HG03457 (cell line): ENCODE measurements around the gene NPAT.

ENCODE experiments used
- ATAC-seq: cut with Tn5 transposase; IDR thresholded peaks from one replicate; pipeline ENCODE4 v1.9.1; 2021; ENCODE audit warnings: moderate number of reproducible peaks; ENCODE audit not compliant: unreplicated experiment

NPAT gene

DNA sequence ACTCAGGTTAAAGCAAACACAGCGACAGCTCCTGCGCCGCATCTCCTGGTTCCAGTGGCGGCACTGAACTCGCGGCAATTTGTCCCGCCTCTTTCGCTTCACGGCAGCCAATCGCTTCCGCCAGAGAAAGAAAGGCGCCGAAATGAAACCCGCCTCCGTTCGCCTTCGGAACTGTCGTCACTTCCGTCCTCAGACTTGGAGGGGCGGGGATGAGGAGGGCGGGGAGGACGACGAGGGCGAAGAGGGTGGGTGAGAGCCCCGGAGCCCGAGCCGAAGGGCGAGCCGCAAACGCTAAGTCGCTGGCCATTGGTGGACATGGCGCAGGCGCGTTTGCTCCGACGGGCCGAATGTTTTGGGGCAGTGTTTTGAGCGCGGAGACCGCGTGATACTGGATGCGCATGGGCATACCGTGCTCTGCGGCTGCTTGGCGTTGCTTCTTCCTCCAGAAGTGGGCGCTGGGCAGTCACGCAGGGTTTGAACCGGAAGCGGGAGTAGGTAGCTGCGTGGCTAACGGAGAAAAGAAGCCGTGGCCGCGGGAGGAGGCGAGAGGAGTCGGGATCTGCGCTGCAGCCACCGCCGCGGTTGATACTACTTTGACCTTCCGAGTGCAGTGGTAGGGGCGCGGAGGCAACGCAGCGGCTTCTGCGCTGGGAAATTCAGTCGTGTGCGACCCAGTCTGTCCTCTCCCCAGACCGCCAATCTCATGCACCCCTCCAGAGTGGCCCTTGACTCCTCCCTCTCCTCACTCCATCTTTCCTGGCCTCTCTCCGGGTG is at the start of gene NPAT, which contains the start of gene ATM:
Gene NPAT, minus strand, starts transcription at position 65 of the 774 bp plus-strand sequence. CDS start 102 bp downstream, outside the sequence.
Gene ATM, plus strand, starts transcription at position 494 of the 774 bp plus-strand sequence. CDS start 4,558 bp downstream, outside the sequence.
- ATAC-seq, result peak; percentile 70

DNA sequence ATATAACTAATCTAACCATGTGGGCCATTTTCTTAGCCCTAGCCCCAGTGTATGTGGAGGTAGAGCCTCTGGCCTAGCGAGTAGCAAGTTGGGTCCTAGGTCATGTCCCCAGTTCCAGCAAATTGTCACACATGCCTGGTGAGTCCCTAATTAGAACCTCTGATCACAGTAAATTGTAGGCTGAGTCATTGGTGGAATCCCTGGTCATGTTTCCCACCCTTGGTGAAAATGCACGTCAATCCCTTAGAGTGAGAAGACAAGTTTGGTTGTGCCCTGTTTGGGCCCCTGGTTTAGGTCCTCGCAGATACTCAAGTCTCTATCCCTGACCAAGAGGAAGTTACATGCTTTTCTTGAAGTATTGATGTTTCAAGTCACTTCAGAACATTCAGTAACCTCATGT is 47.1 kb upstream of the NPAT start:
- no peak for ATAC-seq

DNA sequence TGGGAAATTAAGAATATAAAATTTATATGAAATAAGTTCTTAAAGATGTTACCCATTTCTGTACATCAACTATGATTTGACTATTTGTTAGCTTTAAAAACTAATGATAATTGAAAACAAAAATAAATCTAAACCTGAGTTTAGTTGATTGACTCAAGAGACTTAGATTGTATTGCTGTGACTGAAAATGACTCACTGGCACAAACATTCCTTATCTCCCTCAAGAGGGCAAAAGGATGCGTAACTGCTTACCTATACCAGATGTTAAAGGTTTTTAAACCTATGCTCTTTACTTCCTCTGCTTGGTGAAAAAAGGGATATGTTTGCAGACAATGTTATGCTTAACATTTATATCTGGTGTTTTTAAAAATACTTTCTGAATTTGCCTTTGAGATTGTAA is 30.7 kb upstream of the NPAT start:
- no peak for ATAC-seq

DNA sequence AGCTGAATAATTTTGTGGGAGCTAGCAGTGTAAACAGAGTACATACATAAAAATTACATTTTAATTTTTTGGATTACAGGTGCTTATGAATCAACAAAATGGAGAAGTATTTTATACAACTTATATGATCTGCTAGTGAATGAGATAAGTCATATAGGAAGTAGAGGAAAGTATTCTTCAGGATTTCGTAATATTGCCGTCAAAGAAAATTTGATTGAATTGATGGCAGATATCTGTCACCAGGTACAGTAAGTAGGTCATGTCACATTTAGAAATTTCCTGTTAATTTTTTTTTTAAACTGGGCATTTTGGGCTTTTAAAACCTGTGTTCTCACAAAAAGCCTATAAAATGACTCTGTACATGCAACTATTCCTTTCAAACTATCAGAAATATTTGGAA is 24.4 kb upstream of the NPAT start:
- ATAC-seq, result no peak

DNA sequence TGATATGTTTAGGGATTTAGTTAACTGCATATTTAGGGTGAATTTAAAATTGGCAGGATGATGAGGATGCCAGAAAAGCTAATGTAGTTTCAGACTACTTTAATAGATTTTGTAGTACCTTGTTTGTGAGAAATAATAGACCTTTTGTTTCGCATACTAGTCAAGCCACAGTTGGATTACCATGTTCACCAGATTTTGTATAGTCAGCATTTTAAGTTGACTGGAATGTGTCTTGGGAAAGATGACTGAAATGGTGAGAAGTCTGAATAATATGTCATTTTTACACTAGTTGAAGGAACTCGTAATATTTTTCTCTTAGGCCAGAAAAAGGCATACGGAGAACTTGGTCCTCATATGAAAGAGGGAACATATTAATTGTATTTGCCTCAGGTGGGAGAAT is 23.9 kb upstream of the NPAT start:
- no peak for ATAC-seq

DNA sequence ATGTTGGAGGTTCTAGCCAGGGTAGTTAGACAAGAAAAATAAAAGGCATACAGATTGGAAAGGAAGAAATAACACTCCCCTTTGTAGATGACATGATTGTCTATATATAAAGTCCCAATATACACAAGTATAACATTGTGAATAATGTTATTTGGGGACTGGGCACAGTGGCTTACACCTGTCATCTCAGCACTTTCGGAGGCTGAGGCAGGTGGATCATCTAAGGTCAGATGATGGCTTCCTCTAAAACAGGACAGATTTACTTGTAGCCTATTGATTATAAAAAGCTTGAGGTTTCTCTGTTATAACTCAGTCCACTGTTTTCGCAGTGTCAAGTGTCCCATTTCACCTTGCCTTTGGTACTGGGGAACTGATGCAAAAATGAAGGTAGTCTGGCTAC is 20.0 kb upstream of the NPAT start:
- ATAC-seq, result no peak

DNA sequence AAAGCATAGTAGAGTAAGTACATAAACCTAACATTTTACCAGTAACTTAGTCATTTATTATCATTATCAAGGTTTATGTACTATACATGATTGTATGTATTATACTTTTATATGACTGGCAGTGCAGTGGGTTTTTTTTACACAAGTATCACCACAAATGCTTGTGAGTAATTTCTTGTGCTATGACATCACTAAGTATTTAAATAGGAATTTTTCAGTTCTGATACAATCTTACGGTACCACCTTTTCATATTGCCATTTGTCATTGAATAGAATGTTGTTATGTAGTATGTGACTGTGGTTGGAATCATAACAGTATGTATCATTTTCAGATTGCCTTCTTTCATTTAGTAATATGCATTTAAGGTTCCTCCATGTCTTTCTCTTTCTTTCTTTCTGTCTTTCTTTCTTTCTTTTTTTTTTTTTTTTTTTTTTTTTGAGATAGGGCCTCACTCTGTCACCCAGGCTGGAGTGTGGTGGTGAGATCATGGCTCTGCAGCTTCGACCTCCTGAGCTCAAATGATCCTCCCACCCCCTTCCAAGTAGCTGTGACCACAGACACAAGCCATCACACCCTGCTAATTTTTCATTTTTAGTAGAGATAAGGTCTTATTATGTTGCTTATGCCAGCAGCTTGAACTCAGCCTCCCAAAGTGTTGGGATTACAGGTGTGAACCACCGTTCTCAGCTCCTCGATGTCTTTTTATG is 19.0 kb upstream of the NPAT start:
- ATAC-seq, result no peak

DNA sequence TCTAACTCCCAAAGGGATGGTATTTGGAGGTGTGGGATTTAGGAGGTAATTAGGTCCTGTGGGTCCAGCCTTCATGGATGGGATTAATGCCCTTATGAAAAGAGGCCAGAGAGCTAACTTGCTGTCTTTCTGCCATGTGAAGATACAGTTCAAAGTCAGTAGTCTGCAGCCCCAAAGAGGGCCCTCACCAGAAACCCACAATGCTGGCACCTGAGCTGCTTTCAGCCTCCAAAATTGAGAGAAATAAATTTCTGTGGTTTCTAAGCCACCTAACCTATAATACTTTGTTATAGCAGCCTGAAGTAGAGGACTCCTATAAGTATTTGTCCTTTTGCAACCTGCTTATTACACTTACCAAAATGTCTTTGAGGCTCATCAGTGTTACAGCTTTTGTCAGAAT is 16.6 kb upstream of the NPAT start:
- ATAC-seq, result no peak

DNA sequence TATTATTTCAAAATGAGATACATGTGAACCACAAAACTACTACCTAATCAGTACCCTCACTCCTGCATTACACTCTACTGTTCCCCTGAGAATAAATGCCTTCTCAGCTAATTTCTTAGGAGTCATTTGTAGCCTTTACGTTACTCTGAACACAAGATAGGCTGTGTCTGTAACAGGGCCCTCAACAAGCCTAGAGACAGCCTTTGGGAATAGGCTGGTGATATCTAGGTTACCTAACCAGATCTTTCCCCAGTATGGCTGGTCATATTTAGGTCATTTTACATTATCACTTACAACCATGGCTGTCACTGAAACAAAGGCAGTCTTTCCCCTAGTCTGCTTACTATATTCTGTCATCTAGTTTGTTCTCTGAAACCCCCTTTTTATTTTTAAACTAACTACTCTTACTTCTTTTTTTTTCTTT is 14.6 kb upstream of the NPAT start:
- peak; percentile 43 for ATAC-seq

DNA sequence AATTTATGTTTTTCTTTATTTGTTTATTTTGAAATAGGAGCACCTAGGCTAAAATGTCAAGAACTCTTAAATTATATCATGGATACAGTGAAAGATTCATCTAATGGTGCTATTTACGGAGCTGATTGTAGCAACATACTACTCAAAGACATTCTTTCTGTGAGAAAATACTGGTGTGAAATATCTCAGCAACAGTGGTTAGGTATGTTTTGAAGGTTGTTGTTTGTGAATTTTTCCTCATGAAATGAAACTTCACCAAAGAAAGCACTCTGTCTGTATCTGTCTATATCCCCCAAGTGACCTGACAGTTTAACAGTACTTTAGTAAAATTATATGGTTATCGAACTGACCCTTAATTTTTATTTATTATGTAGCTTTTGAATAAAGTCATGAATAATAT is 13.2 kb upstream of the NPAT start:
- ATAC-seq, result no peak

DNA sequence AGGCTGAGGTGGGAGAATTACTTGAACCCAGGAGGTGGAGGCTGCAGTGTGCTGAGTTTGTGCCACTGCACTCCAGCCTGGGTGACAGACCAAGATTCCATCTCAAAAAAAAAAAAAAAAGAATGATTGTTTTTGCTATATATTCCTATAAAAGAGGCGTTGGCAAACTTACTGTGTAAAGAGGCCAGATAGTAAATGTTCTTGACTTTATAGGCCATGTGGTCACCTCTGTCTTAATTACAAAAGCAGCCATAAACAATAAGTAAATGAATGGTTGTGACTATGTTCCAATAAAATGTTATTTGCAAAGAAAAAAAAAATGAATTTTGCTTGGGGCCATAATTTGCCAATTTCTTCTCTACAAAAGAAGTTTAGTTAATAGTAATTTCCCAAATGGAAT is 12.8 kb upstream of the NPAT start:
- ATAC-seq, result no peak

DNA sequence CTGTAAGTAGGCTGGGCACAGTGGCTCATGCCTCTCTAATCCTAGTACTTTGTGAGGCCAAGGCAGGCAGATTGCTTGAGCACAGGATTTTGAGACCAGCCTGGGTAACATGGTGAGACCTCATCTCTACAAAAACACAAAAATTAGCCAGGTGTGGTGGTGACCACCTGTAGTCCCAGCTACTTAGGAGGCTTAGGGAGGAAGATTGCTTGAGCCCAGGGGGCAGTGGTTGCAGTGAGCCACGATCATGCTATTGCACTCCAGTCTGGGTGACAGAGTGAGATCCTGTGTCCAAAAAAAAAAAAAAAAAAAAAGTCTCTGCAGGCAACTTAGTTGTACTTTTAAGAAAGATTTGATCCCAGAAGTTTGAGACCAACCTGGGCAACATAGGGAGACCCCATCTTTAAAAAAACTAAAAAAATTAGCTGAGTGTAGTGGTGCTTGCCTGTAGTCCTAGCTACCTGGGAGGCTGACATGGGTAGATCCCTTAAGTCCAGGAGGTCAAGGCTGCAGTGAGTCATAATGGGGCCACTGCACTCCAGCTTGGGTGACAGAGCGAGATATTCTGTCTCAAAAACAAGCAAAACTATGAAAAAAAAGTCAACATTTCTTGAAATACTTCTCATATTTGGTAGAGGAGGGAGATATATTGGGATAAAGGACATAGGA is 11.0 kb upstream of the NPAT start:
- ATAC-seq, result no peak

DNA sequence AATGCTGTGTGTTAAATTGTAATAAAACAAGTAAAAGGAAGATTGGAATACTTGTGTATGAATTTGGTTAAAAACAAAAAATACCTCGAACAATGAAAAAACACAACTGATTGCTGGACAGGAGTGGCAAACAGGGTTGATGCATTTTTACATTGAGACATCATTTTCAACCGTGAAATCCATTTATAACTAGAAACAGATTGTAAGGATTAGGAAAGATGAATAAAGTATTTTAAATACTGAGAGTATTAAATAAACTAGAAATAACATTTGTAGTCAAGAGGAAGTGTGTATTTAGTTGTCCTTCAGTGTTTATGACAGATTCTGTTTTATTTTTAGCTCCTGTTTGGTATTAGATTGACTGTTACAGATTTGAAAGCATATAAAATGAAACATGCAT is 5.8 kb upstream of the NPAT start:
- no peak for ATAC-seq

DNA sequence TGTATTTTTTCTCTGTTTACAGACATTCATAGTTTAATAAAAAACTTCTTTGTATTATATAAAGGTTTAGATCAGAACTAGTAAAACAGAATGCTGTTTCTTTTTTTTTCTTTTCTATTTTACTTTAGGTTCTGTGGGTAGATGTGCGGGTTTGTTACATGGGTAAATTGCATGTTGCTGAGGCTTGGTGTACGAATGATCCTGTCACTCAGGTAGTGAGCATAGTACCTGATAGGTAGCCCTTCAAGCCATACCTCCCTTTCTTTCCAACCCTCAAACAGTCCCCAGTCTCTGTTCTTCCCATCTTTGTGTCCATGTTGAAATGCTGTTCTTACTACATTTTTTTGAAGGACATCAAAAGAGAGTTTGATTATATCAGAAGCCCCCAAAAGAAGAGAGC is 3.6 kb upstream of the NPAT start:
- ATAC-seq, result no peak

DNA sequence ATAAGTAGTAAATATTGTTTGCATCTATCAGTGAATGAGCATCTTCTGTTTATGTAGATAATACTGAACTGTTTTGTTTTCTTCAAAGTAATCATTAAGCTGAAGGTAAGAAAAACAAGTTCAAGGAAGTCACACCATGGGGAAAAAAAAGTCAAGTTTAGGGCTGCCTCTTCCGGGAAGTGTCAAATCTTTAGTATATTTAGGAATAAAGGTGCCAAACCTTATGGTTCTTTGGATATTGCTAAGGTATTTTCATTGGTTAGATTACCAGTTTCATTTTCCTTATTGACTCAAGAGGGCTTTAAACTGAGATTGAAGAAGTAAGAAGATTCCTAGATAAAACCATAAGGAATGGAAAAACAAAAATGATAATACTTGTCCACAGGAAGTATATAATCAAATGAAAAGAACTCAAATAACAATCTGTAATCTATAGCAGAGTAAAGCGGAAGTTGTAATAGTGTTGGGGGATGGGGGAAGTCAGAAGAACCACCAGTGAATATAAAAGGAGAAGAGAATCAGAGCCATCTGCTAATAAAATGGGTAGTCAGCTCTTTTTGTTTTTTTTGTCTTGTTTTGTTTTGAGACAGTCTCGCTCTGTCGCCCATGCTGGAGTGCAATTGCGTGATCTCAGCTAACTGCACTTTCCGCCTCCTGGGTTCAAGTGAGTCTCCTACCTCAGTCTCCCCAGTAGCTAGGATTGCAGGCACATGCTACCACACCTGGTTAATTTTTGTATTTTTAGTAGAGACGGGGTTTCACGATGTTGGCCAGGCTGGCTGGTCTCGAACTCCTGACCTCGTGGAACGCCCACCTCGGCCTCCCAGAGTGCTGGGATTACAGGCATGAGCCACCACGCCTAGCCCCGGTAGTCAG is 2.7 kb upstream of the NPAT start:
- ATAC-seq, result no peak

DNA sequence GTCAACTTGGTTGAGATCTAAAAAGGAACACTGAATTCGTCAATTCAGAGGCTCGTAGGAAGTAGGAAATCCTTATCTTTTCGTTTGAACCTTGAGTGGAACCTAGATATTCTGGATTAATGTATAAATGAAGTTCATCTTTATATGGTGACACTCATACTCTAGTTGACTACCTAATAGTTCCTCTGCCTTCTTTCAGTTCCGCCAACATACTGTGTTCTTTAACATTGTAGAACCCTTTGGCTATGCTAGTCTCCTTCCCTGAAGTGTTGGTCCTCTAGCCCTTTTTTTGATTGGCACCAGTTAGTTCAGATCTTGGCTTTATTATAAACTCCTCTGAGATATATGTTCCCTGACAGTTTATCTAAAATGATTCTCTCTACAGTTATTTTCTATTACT is 1.9 kb upstream of the NPAT start:
- ATAC-seq, result no peak

DNA sequence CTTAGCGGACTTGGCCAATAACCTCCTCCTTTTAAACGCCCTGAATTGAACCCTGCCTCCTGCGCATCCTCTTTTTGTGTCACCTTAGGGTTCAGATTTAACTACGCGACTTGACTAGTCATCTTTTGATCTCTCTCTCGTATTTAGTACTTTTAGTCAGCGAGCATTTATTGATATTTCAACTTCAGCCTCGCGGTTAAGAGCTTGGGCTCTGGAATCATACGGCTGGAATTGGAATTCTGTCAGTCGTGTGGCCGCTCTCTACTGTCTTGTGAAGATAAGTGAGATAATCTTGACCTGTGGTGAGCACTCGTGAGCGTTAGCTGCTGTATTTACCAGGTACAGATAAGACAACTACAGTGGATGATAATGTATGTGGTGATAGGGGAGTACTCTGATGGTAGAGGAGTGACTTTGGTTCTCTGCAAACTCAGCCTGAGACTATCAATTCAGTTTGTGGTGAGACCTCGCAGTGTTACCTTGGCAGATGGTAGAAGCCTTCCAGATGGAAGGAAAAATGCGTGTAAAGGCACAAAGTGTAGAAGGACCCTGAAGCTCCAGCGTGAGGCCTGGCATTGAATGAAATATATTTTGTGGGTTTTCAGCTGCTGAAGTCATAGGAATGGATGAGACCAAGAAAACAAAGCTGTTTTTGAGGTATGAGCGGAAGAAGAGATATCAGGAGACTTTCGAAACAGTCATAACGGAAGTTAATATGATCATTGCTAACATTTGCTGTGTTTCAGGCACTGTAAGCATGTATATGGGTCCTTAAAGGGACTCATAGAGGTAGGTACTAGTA is 1.1 kb upstream of the NPAT start:
- no peak for ATAC-seq

DNA sequence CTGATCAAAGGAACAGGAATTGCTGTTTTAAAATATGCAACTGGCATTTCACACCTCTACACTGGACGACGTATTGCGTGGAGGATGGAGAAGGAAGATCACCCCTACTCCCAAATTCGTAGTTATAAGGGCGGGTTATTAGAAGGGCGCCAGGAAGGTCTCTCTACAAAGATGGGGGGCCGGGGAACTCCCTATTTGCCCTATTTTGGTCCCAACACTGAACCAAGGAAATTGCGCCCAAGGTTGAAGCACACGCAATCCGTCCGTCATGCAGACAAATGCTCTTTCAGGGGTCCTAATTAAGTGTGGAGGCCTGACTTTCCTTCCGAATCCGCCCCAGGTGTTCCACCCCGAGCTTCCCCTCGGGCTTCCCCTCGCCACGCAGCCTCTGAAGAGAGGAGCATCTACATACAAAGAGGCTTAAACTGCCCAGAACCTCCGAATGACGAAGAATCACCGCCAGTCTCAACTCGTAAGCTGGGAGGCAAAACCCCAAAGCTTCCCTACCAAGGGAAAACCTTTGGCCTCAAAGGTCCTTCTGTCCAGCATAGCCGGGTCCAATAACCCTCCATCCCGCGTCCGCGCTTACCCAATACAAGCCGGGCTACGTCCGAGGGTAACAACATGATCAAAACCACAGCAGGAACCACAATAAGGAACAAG is 396 bp downstream of the NPAT start:
- peak; percentile 0 for ATAC-seq

DNA sequence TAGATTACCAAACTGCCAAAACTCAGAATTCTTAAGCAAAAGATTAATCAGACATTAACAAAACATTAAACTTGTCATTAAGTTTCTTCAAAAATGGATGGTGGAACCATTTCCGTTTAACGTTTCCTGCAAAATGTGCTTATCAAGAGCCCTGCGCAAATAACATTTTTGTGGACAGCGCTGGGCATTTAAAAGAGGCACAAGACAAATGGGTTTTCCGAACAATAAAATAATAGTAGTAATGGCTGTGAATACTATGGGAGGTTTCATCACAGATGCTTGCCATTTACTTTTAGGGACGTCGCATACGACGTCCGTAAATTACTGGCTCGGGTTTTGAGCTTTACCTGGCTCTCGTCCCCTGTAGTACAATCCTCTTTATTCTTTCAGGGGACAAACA is 1.1 kb downstream of the NPAT start:
- no peak for ATAC-seq
